ENCODE measurements around the gene ARGLU1. TPM values are rescaled to one million over a fixed set of nuclear protein-coding genes. Genes with fewer than 3 reads are reported as not detected.

ARGLU1 gene
- total and polyA plus RNA-seq, 2 experiments from 2014 or later: 108 to 166 TPM

GRCh38 chr13:106586648-106587166 is 18.8 kb upstream of the ARGLU1 start:
- Histone ChIP-seq H3K79me2 (replicated peaks; ENCODE audit: insufficient read depth) (no peaks in the 10 kb centered on the region), H3K27ac (ENCODE audit: low read depth) (no peak overlapping the region), H3K9me2 (ENCODE audit: insufficient read depth) (no peaks in the 10 kb centered on the region), H3K4me2 (no peak overlapping the region), H3K4me1 (ENCODE audit: insufficient read depth) (no peaks in the 10 kb centered on the region), H4K20me1 (replicated peaks; ENCODE audit: insufficient read depth) (no peaks in the 10 kb centered on the region), H3F3A (replicated peaks; ENCODE audit: low read depth) (no peaks in the 10 kb centered on the region), H3K4me3 (no peak overlapping the region), H2AFZ (no peak overlapping the region), H3K27me3 (ENCODE audit: insufficient read depth) (no peaks in the 10 kb centered on the region), H3K36me3 (ENCODE audit: insufficient read depth) (no peaks in the 10 kb centered on the region)
- TF ChIP-seq ZNF462 (CRISPR knock-in tag; IDR thresholded peaks at IDR 0.05) (no peak), ZNF114 (CRISPR knock-in tag; IDR thresholded peaks at IDR 0.05) (no peak), CREB1 (CRISPR knock-in tag; IDR thresholded peaks at IDR 0.05; ENCODE audit: low read depth) (no peak)
- DNase-seq (ENCODE audit: low spot score) (no peak), ATAC-seq (no peak)
- Mint-ChIP-seq H3K36me3 (ENCODE audit: low read depth) (peaks cover 27% of the 10 kb centered on the region), H3K27ac (no peak overlapping the region), H3K27me3 (ENCODE audit: insufficient read depth, low read depth, poor library complexity) (peaks cover 2% of the 10 kb centered on the region), H3K4me3 (no peak overlapping the region), H3K9me3 (peaks cover 37% of the 10 kb centered on the region), H3K4me1 (no peaks in the 10 kb centered on the region)

GRCh38 chr13:106581225-106581624 is 13.3 kb upstream of the ARGLU1 start:
- ATAC-seq: no peak
- H3K27me3 Mint-ChIP-seq (ENCODE audit: insufficient read depth, low read depth, poor library complexity): no peaks in the 10 kb centered on the region
- Histone ChIP-seq H4K20me1 (replicated peaks; ENCODE audit: insufficient read depth) (no peaks in the 10 kb centered on the region), H3K27me3 (ENCODE audit: insufficient read depth) (no peaks in the 10 kb centered on the region), H3K27ac (ENCODE audit: low read depth) (no peak overlapping the region), H2AFZ (no peak overlapping the region), H3K79me2 (replicated peaks; ENCODE audit: insufficient read depth) (no peaks in the 10 kb centered on the region), H3K4me2 (no peak overlapping the region), H3K36me3 (ENCODE audit: insufficient read depth) (no peaks in the 10 kb centered on the region), H3K9me2 (ENCODE audit: insufficient read depth) (0 out of 2 replicates have a peak, but pooled peaks cover 2% of the 10 kb centered on the region), H3F3A (replicated peaks; ENCODE audit: low read depth) (no peaks in the 10 kb centered on the region), H3K4me3 (no peak overlapping the region), H3K4me1 (ENCODE audit: insufficient read depth) (no peaks in the 10 kb centered on the region)
- no peak for DNase-seq (ENCODE audit: low spot score)
- H3K27ac Mint-ChIP-seq: no peak overlapping the region
- H3K36me3 Mint-ChIP-seq (ENCODE audit: low read depth): peaks cover 15% of the 10 kb centered on the region
- peaks cover 26% of the 10 kb centered on the region for H3K9me3 Mint-ChIP-seq
- no peak overlapping the region for H3K4me3 Mint-ChIP-seq
- H3K4me1 Mint-ChIP-seq: peaks cover 5% of the 10 kb centered on the region; the same call in 2 of the 3 replicates
- TF ChIP-seq CREB1 (CRISPR knock-in tag; IDR thresholded peaks at IDR 0.05; ENCODE audit: low read depth) (no peak), EZH2 (IDR thresholded peaks at IDR 0.05; ENCODE audit: low read depth, unreplicated experiment) (no peak), REST (IDR thresholded peaks at IDR 0.05; ENCODE audit: unreplicated experiment) (no peak), NANOG (IDR thresholded peaks at IDR 0.05; ENCODE audit: borderline replicate concordance) (no peak), POLR2AphosphoS5 (IDR thresholded peaks at IDR 0.05; ENCODE audit: low read depth) (no peak)

Measured in GM23338 (cell line).